ENCODE results near the gene NEAT1.

The NEAT1 gene

DNA sequence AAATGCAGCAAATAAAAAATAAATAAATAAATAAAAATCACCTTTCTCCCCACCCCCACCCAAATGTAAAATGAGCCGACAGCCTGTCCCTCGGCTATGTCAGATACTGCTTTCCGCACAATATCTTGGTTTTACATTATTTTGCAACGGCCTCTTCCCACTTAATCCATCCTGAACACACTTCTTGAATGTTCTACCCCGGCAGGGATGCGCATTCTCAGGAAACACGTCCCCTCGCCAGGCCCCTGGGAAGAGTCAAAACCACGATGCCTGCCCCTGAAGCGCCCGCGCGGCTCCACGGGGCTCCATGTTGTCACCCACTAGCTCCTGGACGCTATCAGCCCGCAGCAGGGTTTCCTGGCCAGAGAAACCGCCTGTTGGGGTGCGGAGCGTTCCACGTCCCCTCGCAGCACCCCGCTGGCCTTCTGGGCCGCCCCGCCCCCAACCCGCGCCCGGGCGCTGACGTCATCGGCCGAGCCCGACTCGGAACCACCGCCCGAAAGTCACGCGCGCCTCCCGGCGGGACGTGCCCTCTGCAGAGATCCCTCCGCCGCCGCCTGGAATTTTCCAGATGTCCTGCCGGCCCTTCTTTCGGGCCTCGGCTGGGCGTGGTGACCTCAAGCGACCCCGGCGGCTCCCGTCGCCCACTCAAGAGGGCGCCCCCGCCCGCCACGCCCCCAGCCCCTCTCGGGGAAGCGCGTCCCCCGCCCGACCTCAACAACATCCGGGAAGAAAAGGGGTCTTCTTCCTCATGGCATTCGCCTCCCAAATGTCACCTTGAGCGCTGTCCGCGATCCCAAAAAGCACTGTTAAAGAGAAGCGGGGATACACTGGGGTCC is 585 bp upstream of the NEAT1 start:
- peak; percentile 98 for DNase-seq (ENCODE audit: low read depth)

DNA sequence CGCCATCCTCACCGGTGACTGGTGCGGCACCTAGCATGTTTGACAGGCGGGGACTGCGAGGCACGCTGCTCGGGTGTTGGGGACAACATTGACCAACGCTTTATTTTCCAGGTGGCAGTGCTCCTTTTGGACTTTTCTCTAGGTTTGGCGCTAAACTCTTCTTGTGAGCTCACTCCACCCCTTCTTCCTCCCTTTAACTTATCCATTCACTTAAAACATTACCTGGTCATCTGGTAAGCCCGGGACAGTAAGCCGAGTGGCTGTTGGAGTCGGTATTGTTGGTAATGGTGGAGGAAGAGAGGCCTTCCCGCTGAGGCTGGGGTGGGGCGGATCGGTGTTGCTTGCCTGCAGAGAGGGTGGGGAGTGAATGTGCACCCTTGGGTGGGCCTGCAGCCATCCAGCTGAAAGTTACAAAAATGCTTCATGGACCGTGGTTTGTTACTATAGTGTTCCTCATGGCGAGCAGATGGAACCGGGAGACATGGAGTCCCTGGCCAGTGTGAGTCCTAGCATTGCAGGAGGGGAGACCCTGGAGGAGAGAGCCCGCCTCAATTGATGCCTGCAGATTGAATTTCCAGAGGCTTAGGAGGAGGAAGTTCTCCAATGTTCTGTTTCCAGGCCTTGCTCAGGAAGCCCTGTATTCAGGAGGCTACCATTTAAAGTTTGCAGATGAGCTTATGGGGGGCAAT is 1.1 kb downstream of the NEAT1 start:
- DNase-seq (ENCODE audit: low read depth): peak; percentile 34

DNA sequence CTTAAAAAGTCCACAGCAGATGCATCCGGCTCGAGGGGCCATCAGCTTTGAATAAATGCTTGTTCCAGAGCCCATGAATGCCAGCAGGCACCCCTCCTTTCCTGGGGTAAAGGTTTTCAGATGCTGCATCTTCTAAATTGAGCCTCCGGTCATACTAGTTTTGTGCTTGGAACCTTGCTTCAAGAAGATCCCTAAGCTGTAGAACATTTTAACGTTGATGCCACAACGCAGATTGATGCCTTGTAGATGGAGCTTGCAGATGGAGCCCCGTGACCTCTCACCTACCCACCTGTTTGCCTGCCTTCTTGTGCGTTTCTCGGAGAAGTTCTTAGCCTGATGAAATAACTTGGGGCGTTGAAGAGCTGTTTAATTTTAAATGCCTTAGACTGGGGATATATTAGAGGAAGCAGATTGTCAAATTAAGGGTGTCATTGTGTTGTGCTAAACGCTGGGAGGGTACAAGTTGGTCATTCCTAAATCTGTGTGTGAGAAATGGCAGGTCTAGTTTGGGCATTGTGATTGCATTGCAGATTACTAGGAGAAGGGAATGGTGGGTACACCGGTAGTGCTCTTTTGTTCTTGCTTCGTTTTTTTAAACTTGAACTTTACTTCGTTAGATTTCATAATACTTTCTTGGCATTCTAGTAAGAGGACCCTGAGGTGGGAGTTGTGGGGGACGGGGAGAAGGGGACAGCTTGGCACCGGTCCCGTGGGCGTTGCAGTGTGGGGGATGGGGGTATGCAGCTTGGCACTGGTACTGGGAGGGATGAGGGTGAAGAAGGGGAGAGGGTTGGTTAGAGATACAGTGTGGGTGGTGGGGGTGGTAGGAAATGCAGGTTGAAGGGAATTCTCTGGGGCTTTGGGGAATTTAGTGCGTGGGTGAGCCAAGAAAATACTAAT is 1.9 kb downstream of the NEAT1 start:
- DNase-seq (ENCODE audit: low read depth): peak; percentile 51

DNA sequence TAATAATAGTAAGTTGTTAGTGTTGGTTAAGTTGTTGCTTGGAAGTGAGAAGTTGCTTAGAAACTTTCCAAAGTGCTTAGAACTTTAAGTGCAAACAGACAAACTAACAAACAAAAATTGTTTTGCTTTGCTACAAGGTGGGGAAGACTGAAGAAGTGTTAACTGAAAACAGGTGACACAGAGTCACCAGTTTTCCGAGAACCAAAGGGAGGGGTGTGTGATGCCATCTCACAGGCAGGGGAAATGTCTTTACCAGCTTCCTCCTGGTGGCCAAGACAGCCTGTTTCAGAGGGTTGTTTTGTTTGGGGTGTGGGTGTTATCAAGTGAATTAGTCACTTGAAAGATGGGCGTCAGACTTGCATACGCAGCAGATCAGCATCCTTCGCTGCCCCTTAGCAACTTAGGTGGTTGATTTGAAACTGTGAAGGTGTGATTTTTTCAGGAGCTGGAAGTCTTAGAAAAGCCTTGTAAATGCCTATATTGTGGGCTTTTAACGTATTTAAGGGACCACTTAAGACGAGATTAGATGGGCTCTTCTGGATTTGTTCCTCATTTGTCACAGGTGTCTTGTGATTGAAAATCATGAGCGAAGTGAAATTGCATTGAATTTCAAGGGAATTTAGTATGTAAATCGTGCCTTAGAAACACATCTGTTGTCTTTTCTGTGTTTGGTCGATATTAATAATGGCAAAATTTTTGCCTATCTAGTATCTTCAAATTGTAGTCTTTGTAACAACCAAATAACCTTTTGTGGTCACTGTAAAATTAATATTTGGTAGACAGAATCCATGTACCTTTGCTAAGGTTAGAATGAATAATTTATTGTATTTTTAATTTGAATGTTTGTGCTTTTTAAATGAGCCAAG is 2.7 kb downstream of the NEAT1 start:
- peak; percentile 67 for DNase-seq (ENCODE audit: low read depth)

DNA sequence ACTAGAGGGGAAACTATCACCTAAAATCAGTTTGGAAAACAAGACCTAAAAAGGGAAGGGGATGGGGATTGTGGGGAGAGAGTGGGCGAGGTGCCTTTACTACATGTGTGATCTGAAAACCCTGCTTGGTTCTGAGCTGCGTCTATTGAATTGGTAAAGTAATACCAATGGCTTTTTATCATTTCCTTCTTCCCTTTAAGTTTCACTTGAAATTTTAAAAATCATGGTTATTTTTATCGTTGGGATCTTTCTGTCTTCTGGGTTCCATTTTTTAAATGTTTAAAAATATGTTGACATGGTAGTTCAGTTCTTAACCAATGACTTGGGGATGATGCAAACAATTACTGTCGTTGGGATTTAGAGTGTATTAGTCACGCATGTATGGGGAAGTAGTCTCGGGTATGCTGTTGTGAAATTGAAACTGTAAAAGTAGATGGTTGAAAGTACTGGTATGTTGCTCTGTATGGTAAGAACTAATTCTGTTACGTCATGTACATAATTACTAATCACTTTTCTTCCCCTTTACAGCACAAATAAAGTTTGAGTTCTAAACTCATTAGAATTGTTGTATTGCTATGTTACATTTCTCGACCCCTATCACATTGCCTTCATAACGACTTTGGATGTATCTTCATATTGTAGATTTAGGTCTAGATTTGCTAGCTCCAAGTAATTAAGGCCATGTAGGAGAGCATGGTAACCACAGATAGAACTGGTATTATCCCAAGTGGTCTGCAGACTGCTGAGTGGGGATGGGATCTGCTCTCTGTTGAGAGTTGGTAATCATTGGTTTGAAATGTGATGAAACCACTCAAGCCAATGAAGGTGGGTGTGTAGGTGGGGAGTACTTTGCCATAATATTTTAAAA is 3.6 kb downstream of the NEAT1 start:
- DNase-seq (ENCODE audit: low read depth): peak; percentile 80

DNA sequence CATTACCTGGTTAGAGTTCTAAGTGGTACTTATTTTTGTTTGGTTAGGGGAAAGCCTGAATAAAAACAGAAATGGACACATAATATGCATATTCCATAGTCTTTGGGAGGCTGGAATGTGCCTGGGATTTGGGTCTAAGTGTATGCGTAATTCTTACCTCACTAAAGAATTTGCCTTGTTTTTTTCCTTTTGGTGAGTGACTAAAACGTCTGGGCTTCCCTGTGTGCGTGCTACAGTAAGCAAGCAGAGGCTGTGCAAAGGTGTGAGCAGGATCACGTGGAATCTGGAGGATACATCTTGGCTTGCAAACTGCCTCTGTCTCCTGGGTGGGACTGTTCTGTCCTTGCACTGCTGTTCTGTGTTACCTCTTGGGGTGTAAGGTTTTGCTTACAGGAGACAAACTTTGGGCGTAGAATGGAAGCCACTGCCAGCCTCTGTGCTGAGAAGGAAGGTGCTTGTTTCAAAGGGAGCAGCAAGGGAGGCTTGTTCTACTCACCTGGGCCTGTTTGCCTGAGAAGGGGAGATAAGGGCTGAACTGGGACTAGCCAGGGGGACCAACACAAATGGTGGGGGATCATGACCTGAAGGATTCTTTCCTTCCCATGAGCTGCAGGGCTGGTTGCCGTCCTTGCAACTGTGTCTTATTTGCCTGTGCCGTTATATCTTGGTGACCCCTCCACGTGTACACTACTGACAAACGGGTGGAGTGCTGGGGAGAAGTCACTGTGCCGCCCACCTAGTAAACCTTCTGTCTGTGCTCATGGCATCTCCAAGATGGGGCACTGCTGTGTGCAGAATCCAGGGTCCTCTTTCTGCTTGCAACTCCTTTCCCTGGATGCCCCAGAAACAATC is 4.5 kb downstream of the NEAT1 start:
- peak; percentile 72 for DNase-seq (ENCODE audit: low read depth)

DNA sequence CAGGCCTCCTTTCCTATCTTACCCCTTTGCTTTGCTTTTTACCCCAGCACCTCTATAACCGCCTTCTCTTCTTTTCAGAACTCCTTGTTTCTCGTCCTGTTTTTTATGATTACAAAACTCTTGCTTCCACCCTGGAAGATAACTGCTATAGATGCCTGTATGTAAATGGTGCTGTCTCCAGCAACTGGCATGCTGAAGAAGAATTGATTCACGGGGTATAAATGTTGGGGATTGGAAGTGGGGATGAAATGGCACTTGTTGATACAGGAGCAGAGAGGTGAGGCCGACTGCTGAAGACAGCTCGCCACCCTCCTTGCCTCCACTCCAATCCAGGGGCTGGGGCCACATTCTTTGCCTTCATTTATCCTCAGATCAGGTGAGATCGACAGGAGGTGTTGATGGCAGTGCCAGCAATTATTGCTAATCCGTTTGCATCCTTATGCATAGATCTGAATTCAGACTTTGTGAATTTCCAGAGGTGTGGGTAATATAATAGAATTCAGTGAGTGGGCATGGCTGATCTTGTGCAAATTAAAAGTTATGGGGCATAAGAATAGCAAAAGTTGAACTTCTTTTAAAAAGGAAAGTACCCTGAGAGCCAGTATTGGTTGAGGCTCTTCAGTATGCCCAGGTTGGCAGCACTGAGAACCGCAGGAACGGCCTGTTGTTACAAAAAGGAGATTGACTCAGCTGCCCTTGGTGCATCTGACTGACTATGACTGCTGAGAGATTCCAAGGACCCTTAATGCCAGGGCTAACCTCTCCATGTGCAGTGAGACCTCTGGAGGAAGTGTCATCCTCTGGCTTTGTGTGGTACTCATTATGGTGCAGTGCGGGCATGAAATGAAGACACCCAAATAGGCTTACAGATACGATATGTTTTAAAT is 5.3 kb downstream of the NEAT1 start:
- DNase-seq (ENCODE audit: low read depth): peak; percentile 76

DNA sequence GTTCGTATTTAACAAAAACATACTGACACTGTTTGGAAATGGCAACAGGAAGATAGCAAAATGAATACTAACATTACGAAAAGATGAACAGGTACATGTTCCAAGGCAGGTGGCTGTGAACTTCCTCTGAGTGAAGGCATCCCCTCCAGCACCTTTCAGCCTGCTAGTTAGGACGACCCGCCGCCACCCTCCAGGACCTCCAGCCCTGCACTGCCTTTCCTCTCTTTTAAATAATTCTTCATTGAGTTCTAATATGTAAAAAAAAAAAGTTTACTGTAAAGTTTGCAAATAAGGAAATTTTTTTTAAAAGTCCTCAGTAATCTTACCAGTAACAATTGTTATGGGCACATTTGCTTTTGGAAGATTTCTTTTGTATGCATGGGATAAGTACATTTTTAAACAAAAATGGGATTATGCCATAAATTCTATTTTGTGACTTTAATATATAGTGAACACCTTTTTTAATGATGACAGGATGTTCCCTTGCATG is 6.0 kb downstream of the NEAT1 start:
- DNase-seq (ENCODE audit: low read depth): peak; percentile 69

DNA sequence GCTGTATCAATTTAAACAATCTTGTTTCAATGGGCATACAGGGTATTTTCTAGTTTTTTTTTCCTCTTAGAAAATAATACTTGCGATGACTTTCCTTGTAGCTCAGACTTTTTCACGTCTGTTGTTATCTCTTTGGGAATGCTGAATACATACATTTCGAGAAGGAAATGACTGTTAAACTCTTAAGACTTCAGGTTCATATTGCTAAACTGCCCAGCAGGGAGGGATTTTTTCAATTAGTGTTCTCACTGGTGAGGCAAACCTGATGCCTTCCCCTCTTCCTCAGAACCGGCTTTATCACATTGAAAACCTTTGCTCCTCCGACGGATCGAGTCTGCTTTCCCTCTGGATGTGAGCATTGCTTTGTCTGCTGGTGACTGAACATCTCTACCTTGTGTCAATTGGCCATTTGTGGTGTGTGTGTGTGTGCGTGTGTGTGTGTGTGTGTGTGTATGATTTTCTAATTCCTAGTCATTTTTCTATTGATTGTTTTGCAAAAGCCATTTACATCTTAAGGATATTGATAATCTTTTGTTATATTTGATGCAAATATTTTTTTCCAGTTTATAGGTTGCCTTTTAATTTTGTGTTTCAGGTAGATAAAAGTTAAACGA is 6.6 kb downstream of the NEAT1 start:
- DNase-seq (ENCODE audit: low read depth): peak; percentile 77

DNA sequence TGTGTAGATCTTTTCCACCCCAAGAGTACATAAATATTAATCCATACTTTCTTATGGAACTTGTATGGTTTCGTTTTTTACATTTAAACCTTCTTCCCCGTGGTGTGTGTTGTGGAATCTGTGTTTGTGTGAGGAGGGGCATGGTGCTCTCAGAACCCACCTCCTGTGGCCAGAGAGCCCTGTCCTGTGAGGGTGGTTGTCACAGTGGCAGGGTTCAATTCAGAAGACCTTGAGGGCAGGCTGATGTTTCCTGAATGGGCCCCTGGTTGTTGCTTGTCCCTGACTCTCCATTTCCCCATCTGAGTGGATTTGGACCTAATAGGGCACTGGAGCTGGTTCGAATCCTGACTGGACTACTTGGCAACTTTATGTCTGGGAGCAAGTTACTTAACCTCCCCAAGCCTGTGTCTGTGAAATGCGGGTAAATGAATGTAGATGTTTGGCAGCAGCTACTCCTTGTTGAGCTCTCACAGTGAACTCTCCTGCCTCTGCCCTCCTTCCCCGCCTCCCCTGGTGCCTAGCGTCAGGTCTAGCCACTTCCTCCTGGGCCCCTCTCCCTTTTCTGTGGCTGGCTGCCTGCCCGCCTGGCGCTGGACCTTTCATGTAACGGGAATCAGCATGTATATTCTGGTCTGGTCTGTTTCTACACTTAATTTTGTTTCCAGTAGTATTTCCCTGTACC is 7.3 kb downstream of the NEAT1 start:
- peak; percentile 84 for DNase-seq (ENCODE audit: low read depth)

DNA sequence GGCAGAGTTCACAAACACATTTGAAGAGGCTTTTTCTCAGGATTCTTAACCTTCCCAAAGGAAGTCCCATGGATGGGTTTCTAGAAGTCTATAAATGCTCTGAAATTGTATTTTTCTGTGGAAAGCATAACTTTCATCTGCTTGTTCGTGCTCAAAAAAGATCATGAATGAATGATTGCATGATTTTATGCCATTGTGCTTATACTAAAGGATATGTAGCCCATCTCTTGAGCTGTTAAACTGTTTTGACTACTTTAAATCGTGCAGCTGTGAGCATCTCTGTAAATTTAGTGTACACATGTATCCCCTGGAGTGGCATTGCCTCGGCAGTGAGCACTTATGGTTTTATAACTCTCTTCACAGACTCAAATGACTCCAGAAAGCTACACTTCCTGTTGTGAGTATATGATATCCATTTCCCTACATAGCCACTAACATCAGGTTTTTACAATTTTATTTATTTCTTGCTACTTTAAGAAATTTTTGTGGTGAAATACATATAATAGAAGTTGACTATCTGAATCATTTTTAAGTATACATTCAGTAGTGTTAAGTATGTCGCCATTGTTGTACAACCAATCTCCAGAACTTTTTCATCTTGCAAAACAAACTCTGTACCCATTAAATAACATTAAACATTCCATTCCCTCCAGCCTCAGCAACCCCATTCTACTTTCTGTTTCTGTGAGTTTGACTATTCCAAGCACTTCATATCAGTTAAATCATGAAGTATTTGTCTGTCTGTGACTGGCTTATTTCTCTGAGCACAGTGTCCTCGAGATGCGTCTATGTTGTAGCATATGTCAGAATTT is 8.0 kb downstream of the NEAT1 start:
- DNase-seq (ENCODE audit: low read depth): peak; percentile 65

DNA sequence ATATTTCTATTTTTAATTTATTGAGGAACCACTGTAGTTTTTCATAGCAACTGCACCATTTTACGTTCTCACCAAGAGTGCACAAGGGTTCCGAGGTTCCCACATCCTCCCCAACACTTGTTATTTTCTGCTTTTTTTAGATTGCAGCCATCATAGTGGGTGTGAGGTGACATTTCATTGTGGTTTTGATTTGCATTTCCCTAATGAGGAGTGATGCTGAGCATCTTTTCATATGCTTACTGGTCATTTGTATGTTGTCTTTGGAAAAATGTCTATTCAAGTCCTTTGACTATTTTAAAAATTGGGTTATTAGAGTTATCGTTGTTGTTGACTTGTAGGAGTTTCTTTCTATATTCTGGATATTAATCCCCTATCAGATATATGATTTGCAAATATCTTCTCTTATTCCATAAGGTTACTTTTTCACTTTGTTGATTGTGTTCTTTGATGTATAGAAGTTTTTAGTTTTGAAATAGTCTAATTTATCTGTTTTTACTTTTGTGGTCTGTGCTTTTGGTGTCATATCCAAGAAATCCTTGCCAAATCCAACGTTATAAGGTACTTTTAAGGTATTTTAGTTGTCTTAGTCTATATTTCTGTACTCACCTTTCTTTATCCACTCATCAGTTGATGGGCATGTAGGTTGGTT is 9.0 kb downstream of the NEAT1 start:
- peak; percentile 22 for DNase-seq (ENCODE audit: low read depth)

DNA sequence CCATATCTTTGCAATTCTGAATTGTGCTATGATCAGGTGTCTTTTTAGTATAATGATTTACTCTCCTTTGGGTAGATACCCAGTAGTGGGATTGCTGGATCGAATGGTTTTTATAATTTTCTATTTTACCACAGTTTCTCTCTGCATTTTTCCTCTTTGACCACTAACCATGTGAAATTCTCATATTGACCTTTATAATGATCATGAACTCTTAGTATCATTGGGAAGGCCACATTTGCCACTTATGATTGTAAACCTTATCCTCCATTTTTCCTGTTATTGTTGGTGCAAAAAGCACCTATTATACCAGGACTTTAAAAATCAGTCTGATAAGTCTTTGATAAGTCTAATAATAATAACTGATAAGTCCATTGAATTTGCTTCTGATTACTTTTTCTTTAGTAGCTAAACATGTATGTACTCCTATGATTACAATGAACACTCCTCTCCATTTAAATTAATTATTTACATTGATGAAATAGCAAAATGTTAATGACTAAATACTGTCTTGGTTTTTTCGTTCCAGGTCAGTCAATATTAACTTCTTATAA is 9.6 kb downstream of the NEAT1 start:
- DNase-seq (ENCODE audit: low read depth): peak; percentile 21

DNA sequence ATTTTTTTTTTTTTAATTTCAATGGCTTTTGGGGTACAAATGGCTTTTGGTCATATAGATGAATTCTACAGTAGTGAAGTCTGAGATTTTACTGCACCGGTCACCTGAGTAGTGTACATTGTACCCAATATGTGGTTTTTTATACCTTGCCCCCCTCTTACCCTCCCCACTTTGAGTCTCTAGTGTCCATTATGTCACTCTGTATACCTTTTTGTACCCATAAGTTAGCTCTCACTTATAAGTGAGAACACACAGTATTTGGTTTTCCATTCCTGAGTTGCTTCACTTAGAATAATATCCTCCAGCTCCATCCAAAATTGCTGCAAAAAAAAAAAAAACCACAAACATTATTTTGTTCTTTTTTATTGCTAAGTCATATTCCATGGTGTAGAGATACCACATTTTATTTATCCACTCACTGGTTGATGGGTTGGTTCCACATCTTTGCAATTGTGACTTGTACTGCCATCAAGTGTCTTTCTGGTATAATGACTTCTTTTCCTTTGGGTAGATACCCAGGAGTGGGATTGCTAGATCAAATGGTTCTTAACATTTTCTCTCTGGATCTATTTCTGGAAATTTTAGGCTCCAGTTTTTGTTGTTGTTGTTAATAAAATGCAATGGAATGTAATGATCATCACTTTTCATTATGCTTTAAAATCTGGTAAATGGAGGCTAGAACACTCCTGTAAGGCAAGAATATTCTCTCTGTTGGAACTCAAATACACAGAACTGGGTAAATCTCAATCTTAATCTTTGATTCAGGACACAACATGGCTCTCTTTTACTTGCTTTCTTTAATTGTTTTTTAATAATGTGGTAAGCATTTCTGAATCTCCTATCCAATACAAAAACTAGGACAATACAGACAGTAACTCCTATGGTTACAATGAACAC is 10.3 kb downstream of the NEAT1 start:
- peak; percentile 43 for DNase-seq (ENCODE audit: low read depth)
